NCI-H2081 (cell line): ENCODE results near the gene TMEM132E.
A peak's percentile ranks its signal among the peaks of the same experiment; 100 is the strongest.

ENCODE experiments used
- DNase-seq, 2 experiments: peaks; one replicate each; lab custom pipeline; 2025; lab: John Stamatoyannopoulos, UW

Gene TMEM132E

DNA sequence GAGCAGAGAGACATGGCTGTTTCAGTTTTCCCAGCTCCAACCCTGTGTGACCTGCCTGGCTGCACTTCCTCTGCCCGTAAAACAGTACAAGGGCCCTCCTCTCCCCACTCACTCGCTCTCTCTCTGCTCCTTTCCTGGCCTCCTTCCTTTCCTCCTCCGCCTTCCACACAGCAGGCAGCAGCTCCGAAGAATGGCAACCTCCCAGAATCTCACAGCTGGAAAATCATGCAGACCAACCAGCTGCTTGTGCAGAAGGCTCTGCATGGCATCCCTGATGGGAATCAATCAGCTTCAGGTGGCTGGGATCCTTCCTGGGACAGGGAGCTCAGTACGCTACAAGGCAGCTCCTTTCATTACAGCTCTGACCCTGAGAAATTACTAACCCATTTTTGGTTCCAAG is 27.4 kb downstream of the TMEM132E start:
- DNase-seq = no peak

- no peak for DNase-seq
Measured at GRCh38 chr17:34607917-34608316, 28.5 kb downstream of the TMEM132E start.

DNA sequence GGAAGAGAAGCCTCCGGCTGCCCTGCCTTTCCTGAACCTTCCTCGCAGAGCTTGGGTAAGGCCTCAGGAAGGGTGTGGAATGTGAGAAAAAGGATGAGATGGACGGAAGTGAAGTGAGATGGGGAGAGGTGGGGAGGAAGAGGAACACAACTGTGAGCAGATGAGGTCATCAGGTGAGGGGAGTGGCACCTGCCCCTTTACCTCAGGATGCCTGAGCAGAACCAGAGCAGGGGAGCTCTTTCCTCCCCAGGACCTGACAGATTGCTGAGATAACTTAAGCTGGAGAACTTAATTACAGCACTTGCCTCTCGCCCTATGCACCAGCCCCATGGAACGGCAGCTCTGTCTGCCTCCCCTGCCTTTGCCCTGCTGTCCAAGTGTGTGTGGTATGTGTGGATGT is 29.8 kb downstream of the TMEM132E start:
- DNase-seq = no peak

DNA sequence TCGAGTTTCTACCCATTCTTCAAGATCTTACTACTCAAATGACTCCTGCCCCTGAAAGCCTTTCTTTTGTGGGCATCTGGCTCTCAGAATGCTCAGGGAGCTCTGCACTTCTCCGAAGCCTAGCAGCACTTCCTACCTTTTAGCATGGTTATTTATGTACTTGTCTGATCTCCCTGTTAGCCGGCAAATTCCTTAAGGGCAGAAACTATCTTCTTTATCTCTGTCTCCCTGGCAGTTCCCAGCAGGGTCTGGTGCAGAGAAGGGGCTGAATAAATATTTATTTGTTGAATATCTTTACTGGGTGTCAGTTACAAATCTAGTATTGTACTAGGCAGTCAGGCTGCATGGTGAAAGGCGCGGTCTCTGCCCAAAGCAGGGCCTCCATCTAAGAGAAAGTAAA is 30.7 kb downstream of the TMEM132E start:
- DNase-seq = no peak

DNA sequence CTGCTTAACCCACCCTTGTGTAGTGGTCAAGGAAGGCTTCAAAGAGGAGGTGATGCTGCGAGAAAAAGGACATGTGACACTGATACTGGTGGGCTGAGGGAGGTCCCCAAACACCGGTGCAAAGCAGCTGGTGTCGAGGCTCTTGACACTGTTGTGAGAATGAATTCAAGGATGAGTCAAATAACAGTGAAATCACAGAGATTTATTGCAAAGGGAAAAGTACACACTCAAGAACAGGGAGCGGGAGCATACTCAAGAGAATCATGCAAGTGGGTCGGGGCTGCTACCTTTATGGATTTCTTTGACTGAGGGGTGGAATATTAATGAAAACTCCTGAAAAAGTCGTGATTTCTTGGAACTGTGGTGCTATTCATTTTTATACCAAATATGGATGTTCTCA is 31.1 kb downstream of the TMEM132E start:
- DNase-seq = no peak

- DNase-seq = peak in 1 of 2 experiments; percentile 8
Measured at GRCh38 chr17:34613064-34614019, 34.0 kb downstream of the TMEM132E start.

GRCh38 chr17:34614698-34615097 is 35.3 kb downstream of the TMEM132E start:
- DNase-seq = no peak

- no peak for DNase-seq
Measured at GRCh38 chr17:34615326-34615725, 35.9 kb downstream of the TMEM132E start.

DNA sequence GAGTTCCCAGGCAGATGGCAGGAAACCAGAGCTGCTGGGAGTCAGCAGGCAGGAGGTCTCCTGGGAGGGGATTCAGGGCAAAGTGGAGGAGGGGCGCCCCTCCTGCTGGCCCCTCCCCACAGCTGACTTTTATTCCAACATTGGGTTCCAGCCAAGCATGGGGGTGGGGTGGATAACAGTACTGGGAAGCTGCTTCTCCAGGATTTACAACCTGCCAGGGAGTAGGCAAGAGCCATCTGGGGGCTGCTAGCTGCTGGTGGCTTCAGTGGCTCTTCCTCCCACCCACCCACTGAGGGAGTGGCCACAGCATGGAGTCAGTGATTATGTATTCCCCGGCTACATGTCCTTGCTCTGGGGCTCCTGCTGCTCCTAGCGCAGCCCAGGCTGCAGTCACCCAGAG is 36.8 kb downstream of the TMEM132E start:
- no peak for DNase-seq

DNA sequence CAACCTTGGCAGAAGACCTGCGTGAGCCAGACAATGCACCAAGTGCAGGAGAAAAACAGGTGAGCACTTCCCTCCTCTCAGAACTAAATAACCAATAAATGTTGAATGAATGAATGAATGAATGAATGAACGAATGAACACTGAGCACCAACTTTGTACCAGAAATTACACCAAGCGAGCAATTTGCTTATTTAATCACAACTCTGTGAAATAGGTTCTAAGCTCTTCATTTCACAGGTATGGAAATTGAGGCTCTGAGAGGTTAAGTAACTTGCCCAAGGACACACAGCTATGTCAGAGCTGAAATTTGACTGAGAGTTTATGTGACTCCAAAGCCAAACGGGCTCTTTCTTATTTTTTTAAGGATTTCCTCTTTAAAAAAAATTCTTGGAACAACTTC is 38.0 kb downstream of the TMEM132E start:
- no peak for DNase-seq

DNA sequence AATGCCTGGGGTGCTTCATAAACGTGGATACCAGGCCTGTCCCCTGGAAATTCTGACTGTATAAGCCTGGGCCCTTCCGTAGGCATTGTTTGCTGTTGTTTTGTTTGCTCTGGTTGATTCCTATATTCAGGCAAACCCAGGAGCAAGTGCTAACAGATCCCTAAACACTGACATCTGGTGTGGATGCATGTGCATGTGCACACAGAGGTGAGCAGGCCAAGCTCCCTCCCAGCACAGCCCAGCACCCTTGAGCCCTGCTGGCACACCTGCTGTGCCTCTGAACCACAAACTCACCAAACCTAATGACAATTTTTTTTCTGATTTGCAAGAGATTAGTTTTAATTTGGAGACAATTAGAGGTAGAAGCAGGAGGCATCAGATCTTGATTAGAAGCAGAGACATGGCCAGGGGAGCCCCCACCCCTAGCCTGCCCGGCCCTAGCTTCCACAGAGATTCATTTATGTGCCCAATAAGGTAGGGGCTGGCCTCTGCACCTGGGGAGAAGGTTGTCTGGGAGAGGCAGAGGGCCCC is 40.4 kb downstream of the TMEM132E start:
- no peak for DNase-seq

GRCh38 chr17:34620458-34620857 is 41.1 kb downstream of the TMEM132E start:
- no peak for DNase-seq

GRCh38 chr17:34622862-34623623 is 43.7 kb downstream of the TMEM132E start:
- no peak for DNase-seq

- no peak for DNase-seq
Measured at GRCh38 chr17:34623856-34624766, 44.7 kb downstream of the TMEM132E start.

DNA sequence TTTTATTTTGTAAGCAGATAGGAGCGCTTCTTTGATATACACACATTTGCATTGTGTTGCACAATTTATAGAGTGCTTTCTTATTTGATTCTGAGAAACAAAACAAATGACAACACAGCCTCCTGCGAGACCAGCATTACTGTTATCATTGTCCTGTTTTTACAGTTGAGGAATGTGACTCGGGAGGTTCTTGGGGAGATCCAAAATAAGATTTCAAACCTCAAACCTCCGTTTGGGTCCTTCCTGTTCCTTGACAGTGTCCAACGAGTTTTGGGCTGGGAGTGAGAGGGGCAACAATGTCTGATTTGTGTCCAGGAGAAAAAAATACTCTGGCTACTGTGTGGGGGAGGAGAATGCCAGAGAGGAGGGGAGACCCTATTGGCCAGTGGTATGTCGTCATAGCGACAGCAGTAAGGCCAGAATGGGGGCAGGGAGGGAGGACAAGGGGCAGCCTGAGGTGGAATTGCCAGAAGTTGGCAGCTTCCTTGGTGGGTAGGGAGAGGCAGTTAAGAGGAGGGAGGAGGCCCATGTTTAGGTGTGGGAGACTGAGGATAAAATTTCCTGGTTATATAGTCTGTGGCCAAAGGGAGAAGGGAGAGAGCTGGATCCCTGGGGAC is 45.5 kb downstream of the TMEM132E start:
- DNase-seq = no peak

GRCh38 chr17:34626121-34626681 is 46.8 kb downstream of the TMEM132E start:
- DNase-seq = no peak

DNA sequence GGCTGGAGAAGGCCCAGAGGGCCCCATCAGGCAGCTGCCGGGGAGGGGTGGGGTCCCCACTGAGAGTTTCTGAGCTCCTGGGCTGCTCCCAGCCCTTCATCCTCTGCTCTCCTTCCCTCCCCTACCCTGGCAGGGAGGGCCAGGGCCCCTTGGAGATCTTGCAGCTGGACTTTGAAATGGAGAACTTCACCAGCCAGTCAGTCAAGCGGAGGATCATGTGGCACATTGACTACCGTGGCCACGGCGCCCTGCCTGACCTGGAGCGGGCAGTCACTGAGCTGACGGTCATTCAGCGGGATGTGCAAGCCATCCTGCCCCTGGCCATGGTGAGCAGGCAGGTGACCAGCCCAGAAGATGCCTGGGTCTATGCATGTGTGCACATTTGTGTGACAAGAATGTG is 49.5 kb downstream of the TMEM132E start:
- DNase-seq = no peak

DNA sequence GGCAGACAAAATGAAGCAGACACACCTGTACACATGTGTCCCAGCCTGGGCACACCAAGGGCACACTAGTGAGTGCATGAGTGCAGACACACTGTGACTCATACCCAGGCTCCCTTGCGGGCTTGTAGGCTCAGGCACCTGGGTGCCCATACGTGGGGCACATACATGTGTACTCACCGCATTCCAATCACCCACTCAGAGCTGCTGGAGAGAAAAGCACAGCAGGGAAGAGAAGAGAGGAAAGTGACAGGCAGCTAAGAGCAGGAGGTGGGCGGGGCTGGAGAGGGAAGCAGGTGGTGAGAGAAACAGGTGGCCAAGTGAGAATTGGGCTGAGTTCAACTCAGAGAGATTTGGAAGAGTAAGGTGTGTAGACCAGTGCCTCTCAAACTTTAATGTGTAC is 54.0 kb downstream of the TMEM132E start:
- peak in 1 of 2 experiments; percentile 3 for DNase-seq

- DNase-seq = no peak
Measured at GRCh38 chr17:34633760-34634159, 54.4 kb downstream of the TMEM132E start.

DNA sequence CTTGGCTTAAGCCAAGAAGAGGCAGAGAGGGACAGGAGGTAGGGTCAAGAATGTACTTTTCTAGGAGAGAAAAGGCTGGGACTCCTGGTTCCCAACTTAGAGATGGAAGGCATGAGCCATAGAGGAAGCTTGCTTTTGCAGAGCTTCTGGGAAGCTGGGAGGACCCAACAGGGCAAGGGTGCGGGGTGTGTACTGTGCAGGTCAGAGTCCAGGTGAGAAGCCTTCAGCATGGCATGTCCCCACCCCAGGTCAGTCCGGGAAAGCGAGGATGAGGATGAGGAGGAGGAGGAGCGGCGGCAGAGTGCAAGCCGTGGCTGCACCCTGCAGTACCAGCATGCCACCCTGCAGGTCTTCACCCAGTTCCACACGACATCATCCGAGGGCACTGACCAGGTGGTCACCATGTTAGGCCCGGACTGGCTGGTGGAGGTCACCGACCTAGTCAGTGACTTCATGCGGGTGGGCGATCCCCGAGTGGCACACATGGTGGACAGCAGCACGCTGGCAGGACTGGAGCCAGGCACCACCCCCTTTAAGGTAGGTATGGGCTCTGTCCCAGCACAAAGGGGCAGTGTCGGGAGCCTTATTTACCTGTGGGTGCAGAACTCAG is 55.3 kb downstream of the TMEM132E start:
- no peak for DNase-seq

GRCh38 chr17:34635876-34636275 is 56.5 kb downstream of the TMEM132E start:
- no peak for DNase-seq
